ENCODE results near the gene IRX5.

IRX5 gene

GRCh38 chr16:54931120-54932014, 702 bp downstream of the IRX5 start:
- no peak for DNase-seq

GRCh38 chr16:54932021-54932660, 1.5 kb downstream of the IRX5 start:
- no peak for DNase-seq

GRCh38 chr16:54932737-54933254, 2.1 kb downstream of the IRX5 start:
- no peak for DNase-seq

- no peak for DNase-seq
Observed at GRCh38 chr16:54933281-54934011, 2.8 kb downstream of the IRX5 start.

- DNase-seq = no peak
Observed at GRCh38 chr16:54934481-54935265, 4.0 kb downstream of the IRX5 start.

GRCh38 chr16:54935266-54935968, 4.8 kb downstream of the IRX5 start:
- DNase-seq = no peak

GRCh38 chr16:54936201-54936978, 5.7 kb downstream of the IRX5 start:
- DNase-seq = no peak

- no peak for DNase-seq
Observed at GRCh38 chr16:54936979-54937670, 6.5 kb downstream of the IRX5 start.

GRCh38 chr16:54937671-54938211, 7.1 kb downstream of the IRX5 start:
- DNase-seq = no peak

GRCh38 chr16:54938212-54939028, 7.8 kb downstream of the IRX5 start:
- no peak for DNase-seq

- no peak for DNase-seq
Observed at GRCh38 chr16:54939029-54939346, 8.3 kb downstream of the IRX5 start.

- no peak for DNase-seq
Observed at GRCh38 chr16:54939510-54940278, 9.0 kb downstream of the IRX5 start.

- no peak for DNase-seq
Observed at GRCh38 chr16:54940279-54940604, 9.6 kb downstream of the IRX5 start.

GRCh38 chr16:54942353-54942943, 11.8 kb downstream of the IRX5 start:
- DNase-seq = no peak

GRCh38 chr16:54944002-54944401, 13.3 kb downstream of the IRX5 start:
- no peak for DNase-seq

- no peak for DNase-seq
Observed at GRCh38 chr16:54945063-54945462, 14.4 kb downstream of the IRX5 start.

GRCh38 chr16:54946909-54947308, 16.2 kb downstream of the IRX5 start:
- DNase-seq = no peak

GRCh38 chr16:54947616-54948015, 17.0 kb downstream of the IRX5 start:
- no peak for DNase-seq

Measured in activated CD4-positive, alpha-beta T cell treated with anti-CD3 and anti-CD28 coated beads for 1 hour (primary cell).